ENCODE results near the gene CACNB4. TPM values are rescaled to one million over a fixed set of nuclear protein-coding genes. Genes with fewer than 3 reads are reported as not detected.

CACNB4 gene
- total RNA-seq, 1 experiment from 2014 or later, result 0.19 TPM

DNA sequence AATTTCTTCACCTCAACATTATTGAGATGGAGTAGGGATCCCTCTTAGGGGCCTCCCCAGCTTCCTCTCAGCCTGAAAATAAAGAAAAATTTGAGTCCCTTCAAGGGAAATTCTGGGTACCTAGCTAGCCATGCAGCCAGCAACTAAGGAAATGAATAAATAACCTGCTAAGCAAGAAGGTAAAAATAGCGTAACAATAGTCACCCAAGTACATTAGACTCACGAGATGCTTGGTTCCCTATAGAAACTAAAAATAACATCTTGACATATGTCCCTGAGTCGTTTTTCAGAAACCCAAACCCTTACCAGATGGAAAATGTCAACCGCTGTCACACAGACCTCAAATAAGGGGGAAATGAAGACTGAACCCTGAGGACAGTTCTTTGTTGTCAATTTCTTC, 51.9 kb downstream of the CACNB4 start:
- Histone ChIP-seq H3K4me1 (ENCODE audit: insufficient read depth, low read length, poor library complexity, severe bottlenecking) (no peaks in the 10 kb centered on the region), H3K27ac (ENCODE audit: low read depth, low read length, poor library complexity, severe bottlenecking) (no peak overlapping the region), H3K9me3 (ENCODE audit: low read depth, low read length, poor library complexity, severe bottlenecking) (no peaks in the 10 kb centered on the region), H3K4me3 (ENCODE audit: low read depth, low read length, poor library complexity, severe bottlenecking) (no peak overlapping the region), H3K27me3 (replicated peaks; ENCODE audit: insufficient read depth, low read depth, low read length, poor library complexity) (peaks cover 13% of the 10 kb centered on the region), H3K36me3 (ENCODE audit: insufficient read depth, low read length, poor library complexity, severe bottlenecking) (no peaks in the 10 kb centered on the region)
- no TSS peak for BruUV-seq (replicated peaks)
- ChIA-PET CTCF (no interaction called here), POLR2A (ENCODE audit: low non-redundant PET) (no interaction called here)
- no peak for TF ChIP-seq EZH2 (IDR thresholded peaks at IDR 0.05; ENCODE audit: borderline replicate concordance, low read depth, low read length, poor library complexity, severe bottlenecking)
- TF ChIP-seq, protein P1, sequence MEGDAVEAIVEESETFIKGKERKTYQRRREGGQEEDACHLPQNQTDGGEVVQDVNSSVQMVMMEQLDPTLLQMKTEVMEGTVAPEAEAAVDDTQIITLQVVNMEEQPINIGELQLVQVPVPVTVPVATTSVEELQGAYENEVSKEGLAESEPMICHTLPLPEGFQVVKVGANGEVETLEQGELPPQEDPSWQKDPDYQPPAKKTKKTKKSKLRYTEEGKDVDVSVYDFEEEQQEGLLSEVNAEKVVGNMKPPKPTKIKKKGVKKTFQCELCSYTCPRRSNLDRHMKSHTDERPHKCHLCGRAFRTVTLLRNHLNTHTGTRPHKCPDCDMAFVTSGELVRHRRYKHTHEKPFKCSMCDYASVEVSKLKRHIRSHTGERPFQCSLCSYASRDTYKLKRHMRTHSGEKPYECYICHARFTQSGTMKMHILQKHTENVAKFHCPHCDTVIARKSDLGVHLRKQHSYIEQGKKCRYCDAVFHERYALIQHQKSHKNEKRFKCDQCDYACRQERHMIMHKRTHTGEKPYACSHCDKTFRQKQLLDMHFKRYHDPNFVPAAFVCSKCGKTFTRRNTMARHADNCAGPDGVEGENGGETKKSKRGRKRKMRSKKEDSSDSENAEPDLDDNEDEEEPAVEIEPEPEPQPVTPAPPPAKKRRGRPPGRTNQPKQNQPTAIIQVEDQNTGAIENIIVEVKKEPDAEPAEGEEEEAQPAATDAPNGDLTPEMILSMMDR (conservative IDR thresholded peaks at IDR 0.05; ENCODE audit: low read depth, low read length), result no peak
- DNase-seq (ENCODE audit: low spot score), result no peak
- intact Hi-C loops (cut with micrococcal nuclease; ENCODE audit: unreplicated experiment), result no loop called here

DNA sequence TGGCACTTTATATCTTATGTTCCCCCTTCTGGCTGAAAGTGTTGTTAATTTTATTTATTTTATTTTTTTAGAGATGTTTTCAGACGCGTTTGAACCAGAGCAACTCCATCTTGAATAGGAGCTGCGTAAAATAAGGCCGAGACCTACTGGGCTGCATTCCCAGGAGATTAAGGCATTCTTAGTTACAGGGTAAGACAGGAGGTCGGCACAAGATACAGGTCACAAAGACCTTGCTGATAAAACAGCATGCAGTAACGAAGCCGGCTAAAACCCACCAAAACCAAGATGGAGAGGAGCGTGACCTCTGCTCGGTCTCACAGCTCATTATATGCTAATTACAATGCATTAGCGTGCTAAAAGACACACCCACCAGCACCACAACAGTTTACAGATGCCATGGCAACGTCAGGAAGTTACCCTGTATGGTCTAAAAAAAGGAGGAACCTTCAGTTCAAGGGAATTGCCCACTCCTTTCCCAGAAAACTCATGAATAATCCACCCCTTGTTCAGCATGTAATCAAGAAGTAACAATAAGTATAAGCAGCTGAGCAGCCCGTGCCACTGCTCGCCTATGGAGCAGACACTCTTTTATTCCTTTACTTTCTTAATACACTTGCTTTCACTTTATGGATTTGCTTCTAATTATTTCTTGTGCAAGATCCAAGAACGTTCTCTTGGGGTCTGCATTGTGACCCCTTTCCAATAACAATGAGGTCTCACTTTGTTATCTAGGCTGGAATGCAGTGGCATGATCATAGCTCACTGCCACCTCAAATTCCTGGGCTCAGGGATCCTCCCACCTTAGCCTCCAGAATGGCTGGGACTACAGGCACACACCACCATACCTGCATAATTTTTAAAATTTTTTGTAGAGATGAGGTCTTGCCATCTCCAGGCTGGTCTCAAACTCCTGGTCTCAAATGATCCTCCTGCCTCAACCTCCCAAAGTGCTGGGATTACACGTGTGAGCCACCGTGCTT, 55.9 kb downstream of the CACNB4 start:
- Histone ChIP-seq H3K4me1 (ENCODE audit: insufficient read depth, low read length, poor library complexity, severe bottlenecking) (no peaks in the 10 kb centered on the region), H3K27me3 (replicated peaks; ENCODE audit: insufficient read depth, low read depth, low read length, poor library complexity) (peaks cover 6% of the 10 kb centered on the region), H3K36me3 (ENCODE audit: insufficient read depth, low read length, poor library complexity, severe bottlenecking) (no peaks in the 10 kb centered on the region), H3K27ac (ENCODE audit: low read depth, low read length, poor library complexity, severe bottlenecking) (no peak overlapping the region), H3K9me3 (ENCODE audit: low read depth, low read length, poor library complexity, severe bottlenecking) (no peaks in the 10 kb centered on the region), H3K4me3 (ENCODE audit: low read depth, low read length, poor library complexity, severe bottlenecking) (no peak overlapping the region)
- no peak for DNase-seq (ENCODE audit: low spot score)
- CTCF ChIA-PET, result no interaction called here
- TF ChIP-seq, protein P1 (conservative IDR thresholded peaks at IDR 0.05; ENCODE audit: low read depth, low read length), result no peak
- TF ChIP-seq EZH2 (IDR thresholded peaks at IDR 0.05; ENCODE audit: borderline replicate concordance, low read depth, low read length, poor library complexity, severe bottlenecking), result no peak
- BruUV-seq (replicated peaks), result no TSS peak
- intact Hi-C loops (cut with micrococcal nuclease; ENCODE audit: unreplicated experiment), result no loop called here
- POLR2A ChIA-PET (ENCODE audit: low non-redundant PET), result no interaction called here

DNA sequence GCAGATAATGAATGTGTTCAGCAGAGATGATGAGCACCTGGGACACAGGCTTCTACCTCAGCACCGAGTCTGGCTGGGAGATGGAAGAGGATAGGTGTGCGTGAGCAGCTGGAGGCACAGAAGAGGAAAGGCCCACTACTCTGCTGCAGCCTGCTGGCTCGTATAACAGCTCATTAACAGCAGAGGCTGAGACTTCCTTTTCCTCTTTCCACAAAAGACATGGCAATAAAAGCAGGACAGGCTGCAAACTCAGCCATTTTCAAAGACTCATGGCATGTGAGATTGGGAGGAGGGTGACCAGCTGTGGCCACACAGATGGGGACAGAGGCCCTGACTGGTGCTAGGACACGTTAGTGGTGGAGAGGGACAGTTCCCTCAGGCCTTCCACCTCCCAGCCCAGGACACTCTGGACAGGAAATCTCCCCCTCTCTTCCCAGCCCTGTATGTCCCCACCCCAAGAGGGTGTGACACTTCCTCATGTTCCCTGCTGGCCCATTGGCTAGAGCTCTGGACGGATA, 60.3 kb downstream of the CACNB4 start:
- DNase-seq (ENCODE audit: low spot score), result no peak
- CTCF ChIA-PET, result interaction anchor here (0.7 to 1.2 kb wide), 3 partner anchors 10 to 71 kb away, joined by 3 read pairs; no protein-coding TSS in a partner anchor
- Histone ChIP-seq H3K9me3 (ENCODE audit: low read depth, low read length, poor library complexity, severe bottlenecking) (no peaks in the 10 kb centered on the region), H3K4me3 (ENCODE audit: low read depth, low read length, poor library complexity, severe bottlenecking) (no peak overlapping the region), H3K36me3 (ENCODE audit: insufficient read depth, low read length, poor library complexity, severe bottlenecking) (no peaks in the 10 kb centered on the region), H3K27ac (ENCODE audit: low read depth, low read length, poor library complexity, severe bottlenecking) (no peak overlapping the region), H3K27me3 (replicated peaks; ENCODE audit: insufficient read depth, low read depth, low read length, poor library complexity) (no peaks in the 10 kb centered on the region), H3K4me1 (ENCODE audit: insufficient read depth, low read length, poor library complexity, severe bottlenecking) (no peaks in the 10 kb centered on the region)
- TF ChIP-seq EZH2 (IDR thresholded peaks at IDR 0.05; ENCODE audit: borderline replicate concordance, low read depth, low read length, poor library complexity, severe bottlenecking), result no peak
- TF ChIP-seq, protein P1 (conservative IDR thresholded peaks at IDR 0.05; ENCODE audit: low read depth, low read length), result no peak
- BruUV-seq (replicated peaks), result no TSS peak
- intact Hi-C loops (cut with micrococcal nuclease; ENCODE audit: unreplicated experiment), result loop anchor here (10.0 kb wide), 1 partner anchor 1476 kb away; no protein-coding TSS in a partner anchor
- POLR2A ChIA-PET (ENCODE audit: low non-redundant PET), result no interaction called here

All from A673 (cell line).